GM12873 (cell line): ENCODE data around the gene FHOD3.

Experiments
- TF ChIP-seq, protein P1 (sequence below): IDR thresholded peaks from 2 replicates; pipeline ENCODE4 v1.5.1; 2012; ENCODE audit warnings: low read depth, mild to moderate bottlenecking, moderate library complexity, low read length, control low read depth; ENCODE audit not compliant: insufficient read depth; ENCODE audit errors: missing control alignments

FHOD3 gene

DNA sequence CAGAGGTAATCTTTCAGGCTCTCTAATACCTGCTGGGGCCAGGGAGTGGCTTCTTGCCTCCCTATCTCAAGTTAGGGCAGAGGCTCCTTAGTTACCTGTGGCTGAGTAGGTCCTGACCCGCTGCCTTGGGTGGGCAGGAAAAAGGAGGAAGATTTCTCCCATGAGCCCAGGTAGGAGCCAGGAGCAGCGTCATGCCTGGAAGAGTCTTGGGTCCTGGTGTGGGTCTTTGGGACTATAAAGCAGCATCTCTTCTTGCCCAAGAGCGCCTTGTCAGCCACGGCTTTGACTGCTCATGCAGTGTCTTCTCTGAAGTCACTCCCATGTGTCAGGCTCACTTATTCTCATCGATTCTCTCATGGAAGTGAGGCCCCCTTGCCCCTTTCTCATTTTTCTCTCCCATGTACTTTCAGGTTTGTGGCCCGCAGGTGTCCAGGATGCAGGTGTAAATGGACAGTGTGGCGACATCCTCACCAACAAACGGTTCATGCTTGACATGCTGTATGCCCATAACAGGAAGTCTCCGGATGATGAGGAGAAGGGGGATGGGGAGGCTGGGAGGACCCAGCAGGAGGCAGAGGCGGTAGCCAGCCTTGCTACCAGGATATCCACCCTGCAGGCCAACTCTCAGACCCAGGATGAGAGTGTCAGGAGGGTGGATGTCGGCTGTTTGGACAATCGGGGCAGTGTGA lies 420.1 kb downstream of the FHOD3 start:
- TF ChIP-seq, protein P1, sequence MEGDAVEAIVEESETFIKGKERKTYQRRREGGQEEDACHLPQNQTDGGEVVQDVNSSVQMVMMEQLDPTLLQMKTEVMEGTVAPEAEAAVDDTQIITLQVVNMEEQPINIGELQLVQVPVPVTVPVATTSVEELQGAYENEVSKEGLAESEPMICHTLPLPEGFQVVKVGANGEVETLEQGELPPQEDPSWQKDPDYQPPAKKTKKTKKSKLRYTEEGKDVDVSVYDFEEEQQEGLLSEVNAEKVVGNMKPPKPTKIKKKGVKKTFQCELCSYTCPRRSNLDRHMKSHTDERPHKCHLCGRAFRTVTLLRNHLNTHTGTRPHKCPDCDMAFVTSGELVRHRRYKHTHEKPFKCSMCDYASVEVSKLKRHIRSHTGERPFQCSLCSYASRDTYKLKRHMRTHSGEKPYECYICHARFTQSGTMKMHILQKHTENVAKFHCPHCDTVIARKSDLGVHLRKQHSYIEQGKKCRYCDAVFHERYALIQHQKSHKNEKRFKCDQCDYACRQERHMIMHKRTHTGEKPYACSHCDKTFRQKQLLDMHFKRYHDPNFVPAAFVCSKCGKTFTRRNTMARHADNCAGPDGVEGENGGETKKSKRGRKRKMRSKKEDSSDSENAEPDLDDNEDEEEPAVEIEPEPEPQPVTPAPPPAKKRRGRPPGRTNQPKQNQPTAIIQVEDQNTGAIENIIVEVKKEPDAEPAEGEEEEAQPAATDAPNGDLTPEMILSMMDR = no peak

DNA sequence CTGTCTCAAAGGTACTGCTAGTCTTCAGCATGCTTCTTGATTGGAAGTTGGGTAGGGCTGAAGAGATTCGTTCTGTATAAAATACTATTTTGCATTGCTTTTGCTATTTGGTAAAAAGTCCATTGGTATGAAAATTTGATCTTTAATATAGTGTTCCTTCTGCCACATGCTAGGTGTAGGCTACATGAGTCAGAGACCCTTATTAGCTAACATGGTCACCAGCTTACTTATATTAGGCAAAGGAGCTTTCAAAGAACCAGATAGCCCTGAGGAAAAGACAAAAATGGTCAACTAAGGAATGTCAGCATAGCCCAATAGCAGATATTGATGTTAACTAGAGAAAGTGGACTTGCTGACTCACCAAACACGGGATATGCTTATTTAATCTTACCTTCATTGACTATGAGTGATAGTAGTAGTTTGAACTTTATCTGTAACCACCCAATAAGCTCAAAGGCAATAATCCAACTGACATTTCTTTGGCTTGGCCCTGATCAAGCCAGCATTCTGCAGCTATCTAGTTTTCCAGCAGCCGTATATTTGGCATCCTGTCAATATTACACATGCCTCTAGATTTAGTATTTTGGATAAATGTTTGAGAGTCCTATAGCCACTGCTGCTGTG lies 421.3 kb downstream of the FHOD3 start:
- TF ChIP-seq, protein P1 = no peak

DNA sequence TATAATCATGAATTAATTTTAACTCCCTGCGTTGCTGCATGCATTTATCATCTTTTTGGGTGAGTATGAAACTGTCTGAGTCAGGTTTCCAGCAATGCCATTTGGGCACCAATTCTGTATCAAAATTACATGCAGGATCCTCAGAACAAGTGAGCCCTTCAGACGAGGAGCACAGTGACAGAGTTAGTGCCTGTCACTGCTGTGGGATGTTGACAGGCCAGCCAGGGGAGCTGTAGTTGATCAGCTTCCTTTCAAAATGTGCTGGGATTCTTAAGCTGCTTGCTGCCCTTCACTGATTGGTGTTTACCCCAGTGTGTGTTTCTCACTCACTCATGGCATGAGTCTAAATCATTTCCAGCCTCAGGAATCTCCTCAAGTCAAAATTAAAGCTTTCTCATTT lies 422.1 kb downstream of the FHOD3 start:
- TF ChIP-seq, protein P1 = no peak

- TF ChIP-seq, protein P1 = no peak
Measured at GRCh38 chr18:36724169-36724568, 426.7 kb downstream of the FHOD3 start.

DNA sequence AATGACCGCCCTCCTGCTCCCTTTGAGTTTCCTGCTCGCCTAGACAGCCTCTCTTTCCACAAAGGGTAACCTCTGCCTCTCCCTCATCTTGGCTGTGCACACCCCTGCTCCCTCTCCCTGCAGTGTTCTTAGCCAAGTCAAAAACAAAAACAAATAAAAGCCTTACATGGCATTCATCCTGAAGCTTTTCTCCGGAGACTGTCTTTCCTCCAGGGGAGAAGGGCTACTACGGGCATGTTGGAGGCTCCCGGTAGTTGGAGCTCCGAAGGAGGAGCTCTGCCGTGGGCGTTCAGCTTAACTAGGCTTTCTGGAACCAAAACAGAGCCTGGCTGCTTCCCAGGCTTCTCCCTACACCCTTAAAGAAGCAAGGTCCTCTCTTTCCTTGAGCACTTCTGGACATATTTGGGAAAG lies 427.1 kb downstream of the FHOD3 start:
- TF ChIP-seq, protein P1 = no peak

DNA sequence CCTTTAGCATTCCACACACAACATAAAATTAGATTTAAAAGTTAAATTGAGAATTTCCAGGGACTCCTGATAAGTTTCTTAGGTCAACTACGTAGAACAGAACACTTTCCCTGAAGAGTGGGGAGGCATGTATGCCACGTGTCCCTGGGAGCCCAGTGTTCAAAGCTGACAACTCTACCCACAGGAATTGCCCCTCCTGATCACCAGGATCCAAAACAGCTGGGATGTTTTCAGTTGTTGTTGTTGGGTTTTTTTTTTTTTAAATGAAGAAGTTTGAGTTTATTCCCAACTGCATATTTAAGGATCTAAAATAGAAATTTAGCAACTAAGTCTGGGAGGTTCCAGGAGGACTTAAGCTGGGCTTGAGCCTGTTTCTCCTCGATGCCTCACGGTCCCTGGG lies 430.8 kb downstream of the FHOD3 start:
- TF ChIP-seq, protein P1 = no peak

GRCh38 chr18:36729197-36729596 lies 431.7 kb downstream of the FHOD3 start:
- TF ChIP-seq, protein P1 = no peak
